Hematopoietic multipotent progenitor cell treated with erythropoietin and hydrocortisone succinate and interleukin-3 and kit ligand, for 4 days (in vitro differentiated cells): ENCODE measurements around the gene RPS6KA2.
A peak's percentile ranks its signal among the peaks of the same experiment; 100 is the strongest.

Experiments used
- DNase-seq: peaks from one replicate; pipeline ENCODE4 v3.0.0-alpha.2; 2015

The RPS6KA2 gene

DNA sequence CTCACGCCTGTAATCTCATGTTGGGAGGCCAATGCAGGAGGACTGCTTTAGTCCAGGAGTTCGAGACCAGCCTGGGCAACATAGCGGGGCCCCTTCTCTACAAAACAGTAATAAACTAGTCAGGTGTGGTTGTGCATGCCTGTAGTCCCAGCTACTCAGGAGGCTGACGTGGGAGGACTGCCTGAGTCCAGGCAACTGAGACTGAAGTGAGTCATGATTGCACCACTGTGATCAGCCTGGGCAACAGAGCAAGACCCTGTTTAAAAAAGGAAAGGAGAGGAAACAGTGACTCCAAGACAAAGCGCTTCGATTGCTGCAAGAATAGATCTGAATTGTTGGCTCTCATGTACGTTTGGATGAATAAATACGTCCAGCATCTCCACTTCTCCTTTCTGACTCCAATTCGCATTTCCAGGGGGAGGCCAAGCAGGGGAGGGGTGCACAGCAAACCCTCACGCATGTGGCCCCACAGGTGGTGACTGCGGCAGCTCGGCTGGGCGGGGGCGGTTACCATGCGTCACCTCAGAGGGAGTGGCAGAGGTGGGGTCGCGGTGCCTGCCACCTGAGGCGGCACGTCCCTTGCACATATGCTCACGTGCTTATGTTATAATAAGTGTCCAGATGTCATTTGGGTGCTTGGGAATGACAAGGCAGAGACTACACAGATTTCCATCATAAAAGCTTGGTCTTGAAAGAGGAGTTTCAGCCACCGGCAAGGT is 149.2 kb downstream of the RPS6KA2 start:
- DNase-seq = no peak

DNA sequence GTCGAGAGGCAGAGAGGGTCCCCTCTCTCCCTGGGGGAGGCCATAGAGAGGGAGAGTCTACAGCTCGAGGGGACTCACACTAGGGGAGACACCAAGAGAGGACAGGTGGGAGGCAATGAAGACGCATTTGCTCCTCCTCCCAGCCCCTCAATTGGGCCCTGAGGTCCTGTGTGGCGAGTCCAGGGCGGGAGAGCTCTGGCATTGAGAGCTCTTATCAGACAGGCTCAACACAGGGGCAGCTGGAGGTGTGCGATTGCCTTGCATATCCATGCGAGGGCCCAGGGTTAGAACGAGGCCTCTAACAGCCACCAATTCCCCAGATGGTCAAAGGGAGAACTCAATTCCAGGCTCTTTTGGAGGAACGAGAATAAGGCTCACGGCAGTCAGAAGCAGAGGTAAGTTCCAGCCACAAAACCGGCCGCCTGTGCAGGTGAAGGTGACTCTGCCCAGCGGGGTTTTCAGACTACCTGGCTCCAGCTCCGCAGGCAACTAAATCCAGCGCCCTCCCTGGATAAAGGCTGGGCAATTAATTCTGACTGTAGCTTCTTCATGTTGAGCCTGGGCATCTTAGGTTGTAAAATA is 150.3 kb downstream of the RPS6KA2 start:
- DNase-seq = no peak

DNA sequence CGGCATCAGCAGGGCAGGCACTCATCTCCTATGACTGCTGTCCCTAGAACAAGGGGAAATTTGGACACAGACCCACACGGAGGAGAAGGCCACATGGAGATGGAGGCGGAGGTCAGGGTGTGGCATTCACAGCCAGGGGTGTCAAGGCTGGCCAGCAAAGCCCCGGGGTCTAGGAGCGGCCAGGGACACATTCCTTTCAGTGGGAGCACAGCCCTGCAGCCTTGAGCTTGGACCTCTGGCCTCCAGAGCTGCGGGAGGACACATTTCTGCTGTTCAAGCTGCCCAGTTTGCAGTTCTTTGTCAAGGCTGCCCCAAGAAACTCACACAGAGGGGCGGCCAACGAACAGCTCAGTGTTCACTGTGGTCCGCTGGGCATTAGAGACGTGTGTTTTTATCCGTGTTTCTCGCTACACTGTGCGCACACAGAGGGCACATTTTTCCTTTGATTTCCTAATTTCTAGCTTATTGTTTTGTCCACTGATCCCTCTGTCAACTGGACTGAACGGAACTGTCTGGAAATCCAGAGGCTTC is 150.9 kb downstream of the RPS6KA2 start:
- no peak for DNase-seq

DNA sequence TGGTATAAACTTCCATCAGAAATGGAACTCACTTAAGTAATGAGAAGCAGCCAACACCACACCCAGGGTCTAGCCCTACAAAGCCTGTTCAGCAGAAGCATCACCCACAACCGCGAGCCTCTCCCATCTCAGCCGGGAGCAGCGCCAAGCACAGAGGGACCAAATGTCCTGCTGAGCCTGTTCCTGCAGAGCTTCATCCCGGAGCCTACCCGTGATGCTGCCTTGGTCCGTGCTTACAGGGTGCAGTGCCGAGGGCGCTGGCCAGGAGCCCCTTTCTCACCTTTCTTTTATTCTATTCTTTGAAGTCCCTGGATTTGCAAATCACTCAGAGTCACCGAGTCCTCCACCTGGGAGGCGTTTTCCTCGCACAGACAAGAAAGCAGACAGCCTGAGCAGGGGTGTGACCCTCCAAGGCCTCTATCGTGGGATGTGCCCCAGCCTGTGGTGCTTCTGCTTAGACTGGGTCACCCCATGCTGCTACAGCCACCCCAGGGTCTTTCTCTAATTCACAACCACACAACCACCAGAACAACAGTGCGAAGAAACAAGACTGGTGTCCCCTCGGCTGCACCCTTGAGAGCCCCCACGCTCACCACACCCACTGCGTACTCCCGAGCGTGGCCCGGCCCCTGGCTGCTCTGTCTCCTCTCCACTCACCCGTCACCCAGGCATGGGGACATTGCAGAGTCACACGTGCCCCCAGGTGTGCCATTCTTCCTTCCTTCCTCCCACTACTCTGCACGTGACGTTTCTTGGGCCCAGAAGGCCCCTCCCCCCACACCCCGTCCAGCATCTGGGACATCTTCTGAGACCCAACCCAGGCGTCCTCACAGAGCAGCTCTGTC is 152.1 kb downstream of the RPS6KA2 start:
- no peak for DNase-seq

DNA sequence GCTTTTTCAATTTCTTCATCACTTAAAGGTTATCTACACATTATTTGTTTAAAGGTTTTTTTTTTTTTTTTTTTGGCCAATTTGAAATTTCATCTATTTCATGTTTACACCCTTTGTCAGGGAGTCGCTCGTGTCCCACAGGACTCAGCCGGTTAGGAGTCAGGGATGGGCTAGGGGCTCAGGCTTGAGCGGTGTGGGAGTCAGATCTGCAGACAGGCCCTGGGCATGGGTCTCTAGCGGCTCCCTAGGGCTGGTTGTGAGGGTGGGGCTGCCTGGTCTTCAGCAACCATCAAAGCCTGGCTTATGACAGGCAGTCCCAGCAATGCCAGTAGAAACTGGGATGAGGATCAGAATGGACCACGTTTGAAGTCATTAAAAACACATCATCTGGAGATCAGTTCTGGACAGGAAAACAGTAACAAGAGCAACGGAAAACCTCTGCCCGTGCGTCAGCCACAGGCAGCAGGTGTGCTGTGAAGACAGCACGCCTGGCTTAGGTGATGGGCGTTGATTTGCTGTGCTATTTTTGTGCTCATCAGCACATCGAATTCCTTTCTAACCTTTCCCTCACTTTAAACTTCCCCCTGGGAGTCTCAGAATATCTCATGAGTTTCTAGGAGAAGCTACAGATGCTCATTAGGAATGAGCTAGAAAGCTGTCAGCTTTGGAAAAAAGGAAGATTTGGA is 153.0 kb downstream of the RPS6KA2 start:
- no peak for DNase-seq

DNA sequence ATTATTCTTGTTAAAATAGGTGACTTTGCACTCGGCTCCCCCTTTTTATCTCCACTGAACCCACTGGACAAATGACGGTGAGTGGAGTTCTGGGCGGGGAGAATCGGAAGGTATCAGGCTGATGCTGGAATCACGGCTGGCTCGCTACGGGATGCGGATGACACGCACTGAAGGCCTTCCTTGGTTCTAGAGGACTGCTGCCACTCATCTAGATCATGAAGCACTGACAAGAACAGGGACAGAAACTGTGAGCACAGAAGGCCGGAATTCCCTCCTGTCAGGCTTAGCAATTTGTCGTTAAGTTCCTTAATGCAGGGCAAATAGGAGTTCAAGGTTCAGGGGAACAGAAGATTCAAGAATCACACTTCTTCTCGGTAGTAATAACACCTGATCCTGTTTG is 154.4 kb downstream of the RPS6KA2 start:
- no peak for DNase-seq

DNA sequence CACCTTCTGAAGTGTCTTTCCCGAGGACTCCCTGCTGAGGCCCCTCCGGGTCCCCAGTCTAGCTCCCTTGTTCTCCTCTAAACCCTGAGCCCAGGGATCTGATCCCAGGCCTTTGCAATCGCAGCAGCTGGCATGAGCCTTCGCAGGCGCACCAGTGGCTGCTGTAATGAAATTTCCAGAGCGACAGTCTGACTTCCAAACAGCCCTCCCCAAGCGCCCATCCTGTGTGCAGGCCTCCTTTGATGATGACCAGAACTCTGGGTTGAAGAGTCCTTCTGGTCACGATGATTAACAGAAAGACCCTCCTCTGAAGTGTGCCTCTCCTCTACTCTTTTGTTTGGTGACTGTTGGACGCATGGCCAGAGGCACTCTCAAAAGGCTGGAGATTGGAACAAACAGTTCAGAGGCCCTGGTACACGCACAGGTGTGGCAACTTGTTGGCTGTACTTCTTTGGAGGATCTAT is 155.2 kb downstream of the RPS6KA2 start:
- DNase-seq = no peak

DNA sequence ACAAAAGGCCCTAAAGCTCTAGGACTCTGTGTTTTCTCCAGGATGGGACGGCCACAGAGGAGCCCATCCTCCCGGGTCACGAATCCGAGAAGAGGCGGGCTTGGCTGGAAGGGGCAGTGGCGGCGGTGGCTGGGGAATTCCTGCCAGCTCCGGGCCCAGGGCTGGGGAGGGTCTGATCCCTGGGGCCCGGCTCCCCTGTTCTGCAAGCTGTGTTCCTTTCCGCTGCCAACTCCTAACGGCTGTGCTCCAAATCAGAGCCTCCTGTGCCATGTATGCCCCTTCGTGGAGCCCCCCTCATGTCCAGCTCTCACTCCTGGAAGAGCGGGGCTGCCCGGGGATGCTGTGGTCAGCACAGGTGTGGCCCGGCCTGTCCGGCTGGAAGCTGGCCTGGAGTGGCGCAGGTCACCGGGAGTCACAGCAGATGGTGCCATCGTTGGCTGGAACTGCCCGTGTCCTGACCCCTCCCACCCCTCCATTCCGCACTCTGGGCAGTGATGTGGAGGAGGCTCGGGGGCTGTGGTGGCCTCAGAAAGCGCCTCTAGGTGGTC is 156.1 kb downstream of the RPS6KA2 start:
- no peak for DNase-seq

DNA sequence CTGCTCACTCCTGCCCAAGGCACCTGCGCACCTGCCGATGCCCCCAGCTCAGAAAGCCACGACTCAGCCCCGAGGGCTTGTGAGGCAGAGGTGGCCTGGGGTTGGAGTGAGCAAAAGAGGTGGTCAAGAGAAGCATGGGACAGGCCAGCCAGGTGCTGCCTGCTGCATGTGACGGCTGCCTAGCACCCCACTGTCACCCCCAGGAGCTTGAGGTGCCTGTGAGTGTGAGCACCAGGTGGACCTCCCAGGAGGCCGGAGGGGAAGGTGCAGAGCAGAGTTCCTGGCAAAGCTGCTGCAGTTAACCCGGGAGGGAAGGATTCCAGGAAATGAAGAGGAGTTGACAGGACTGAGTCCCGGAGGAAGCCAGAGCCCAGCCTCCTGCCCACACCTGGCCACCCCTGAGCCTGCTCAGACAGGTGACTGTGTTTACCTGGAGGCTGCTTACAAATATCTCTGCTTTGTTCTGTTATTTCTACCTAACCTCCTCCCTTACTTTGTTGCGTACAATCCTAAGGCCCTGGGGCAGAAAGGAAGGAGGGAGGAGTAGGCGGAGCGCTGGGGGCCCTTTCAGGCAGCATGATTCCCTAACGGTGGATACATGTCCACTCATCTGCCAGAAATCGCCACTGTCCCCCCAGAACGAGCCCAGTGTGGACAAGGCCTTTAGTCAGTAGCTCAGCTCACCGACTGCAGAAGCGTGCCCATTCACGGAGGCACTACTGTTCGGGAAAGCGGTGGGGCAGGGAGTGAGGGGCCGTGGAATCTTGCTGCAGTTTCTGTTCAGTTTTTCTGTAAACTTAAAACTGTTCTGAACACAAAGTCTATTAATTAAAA is 156.8 kb downstream of the RPS6KA2 start:
- DNase-seq = no peak

DNA sequence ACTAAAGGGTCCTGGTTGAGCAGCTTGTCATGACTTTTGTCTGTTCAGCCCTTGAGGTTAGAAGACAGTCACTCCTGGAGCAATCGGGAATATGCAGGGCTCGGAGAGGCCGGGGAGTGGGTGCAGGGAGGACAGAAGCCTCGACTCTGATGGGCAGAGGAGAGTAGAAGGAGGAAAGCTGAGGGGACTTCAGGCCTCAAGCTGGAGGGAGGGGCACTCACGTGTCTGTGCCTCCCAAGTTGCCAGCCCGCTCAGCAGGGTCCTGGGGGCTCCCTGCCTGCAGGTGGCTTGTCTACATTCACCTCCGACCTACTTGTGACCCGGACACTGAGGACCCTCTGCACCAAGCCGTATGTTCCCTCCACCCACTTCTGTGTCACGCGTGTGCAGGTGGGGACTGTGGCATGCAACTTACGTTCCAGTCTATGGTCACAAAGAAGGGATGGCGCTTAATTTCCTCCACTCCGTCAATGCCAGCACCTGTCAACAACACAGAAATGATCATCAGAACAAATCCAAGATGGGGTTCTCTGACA is 157.6 kb downstream of the RPS6KA2 start:
- no peak for DNase-seq

DNA sequence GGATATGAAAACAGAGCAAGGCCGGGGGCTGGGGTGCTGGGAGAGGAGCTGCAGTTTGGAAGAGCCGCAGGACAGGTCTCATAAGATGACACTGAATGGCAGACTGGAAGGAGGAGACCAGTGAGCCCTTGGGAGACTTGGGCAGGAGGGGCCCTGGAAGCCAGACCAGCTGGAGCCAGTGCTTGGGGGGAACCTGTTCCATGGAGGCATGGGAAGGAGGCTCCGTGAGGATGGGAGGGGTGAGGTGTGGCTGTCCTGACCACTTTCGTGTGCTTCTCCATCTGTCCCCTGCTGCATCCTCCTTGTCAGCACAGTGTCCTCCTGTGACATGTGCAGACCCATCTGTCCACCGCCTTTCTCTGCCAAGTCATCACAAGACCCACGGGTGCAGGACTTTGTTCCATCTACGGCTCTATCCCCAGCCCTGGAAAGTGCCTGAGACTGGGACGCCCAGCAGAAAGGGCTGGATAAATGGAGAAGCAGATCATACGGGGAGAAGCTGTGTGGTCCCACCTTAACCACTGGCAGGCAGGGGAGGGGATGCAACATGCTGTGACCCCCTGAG is 159.5 kb downstream of the RPS6KA2 start:
- DNase-seq = no peak

DNA sequence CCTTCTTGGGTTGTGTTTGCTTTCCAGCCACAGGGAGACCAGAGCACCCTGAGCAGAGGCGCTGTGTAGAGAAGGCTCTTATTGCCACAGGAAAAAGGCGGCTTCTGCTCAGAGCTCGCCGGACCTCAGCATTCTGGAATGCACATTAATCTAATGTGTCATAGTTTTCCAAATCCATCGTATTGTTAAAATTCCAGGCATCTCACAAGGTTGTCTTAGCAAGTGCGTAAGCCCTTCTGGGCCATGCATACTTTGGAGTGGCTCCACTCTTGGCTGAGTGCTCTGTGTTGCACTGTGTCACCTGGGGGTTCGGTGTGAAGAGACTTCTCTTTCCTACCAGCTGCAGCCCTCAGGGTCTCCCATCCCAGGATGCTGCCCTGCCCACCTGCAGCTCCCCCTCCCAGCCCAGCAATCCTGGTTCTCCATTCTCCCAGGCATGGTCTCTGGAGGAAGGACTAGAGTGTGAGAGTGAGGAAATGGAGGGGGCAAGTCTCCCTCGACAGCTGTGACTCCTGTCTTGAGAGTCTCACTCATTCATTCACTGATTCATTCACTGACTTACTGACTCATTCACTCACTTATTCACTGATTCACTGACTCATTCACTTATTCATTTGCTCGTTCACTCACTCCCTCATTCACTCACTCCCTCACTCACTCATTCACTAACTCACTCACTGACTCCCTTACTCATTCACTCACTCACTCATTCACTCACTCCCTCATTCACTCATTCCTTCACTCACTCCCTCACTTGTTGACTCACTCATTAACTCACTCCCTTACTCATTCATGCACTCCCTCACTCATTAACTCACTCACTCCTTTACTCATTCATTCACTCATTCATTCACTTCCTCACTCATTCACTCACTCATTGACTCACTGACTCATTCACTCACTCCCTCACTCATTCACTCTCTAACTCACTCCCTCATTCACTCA is 160.6 kb downstream of the RPS6KA2 start:
- no peak for DNase-seq

DNA sequence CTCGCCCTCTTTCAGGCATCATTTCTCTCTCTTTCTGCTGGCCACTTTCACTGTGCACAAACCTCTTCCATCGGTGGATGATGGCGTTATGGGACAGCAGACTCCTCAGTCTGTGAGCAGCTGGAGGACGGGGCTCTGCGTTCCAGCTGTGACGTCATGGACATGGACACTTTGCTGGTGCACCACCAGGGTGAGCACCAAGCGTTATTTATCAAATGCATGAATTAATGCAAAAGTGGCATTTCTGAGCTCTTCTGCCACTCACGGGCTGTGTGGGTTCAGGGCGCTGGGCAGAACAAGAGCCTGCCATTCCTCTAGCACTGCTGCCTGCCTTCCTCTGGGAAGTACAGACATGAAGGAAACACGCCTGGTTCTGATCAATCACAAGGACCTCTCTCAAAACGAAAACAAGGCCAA is 161.4 kb downstream of the RPS6KA2 start:
- DNase-seq = no peak

DNA sequence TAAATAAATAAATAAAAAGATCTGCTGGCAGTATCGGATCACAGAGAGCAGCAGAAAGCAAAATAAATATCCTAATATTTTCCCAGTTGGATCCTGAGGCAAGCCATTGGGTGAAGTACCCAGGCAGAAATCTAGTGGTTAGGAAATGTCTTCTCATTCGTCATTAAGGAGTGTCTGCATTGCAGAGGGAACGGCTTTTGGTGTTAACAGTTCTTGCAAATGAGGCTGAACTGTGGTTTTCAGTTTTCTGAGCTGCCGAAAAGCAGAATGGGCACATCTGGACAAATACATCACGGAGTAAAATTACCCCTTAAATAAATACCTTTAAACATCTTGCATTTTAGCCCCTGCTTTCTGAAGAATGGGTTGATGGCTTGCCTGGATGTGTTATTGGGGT is 162.1 kb downstream of the RPS6KA2 start:
- no peak for DNase-seq

DNA sequence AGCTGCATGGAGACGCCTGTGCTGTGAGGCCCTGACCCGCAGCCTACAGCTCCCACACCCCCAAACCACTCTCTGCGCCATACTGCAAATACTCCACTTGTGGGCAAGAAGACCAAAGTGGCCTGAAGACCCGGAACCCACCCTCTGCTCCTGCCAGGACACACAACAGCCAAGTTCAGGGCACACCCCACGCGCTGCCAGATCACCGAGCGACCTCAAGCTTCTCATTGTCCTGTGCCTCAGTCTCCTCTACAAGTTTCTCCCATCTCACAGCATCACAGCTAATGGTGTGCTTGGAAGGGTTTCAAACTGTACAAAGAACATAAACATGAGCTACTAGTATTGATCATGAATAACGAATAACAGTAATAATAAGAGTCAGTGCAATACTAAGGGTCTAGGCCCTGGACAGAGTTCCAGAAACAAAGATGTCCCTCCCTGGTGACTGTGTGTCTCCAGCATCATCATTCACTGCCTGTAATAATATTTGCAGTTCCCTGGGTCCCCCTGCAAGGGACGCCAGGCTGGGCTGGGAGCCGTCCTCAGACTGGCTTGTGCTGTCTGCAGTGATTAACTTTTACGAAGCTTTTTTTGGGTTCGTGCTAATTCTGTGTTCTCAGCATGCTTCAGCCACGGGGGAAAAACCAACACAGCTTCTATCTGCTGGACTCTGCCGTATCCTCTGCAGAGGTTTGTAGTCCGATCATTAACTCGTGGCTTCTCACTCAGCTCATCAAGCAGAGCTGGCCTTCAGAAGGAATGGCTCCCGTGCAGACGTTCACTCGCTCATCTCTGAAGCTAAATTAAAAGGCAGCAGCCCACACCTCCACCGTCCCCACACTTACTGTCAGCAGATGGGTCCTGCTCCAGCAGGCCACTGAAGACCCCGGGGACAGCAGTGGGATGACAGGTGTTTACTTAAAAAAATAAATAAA is 162.7 kb downstream of the RPS6KA2 start:
- DNase-seq = no peak

DNA sequence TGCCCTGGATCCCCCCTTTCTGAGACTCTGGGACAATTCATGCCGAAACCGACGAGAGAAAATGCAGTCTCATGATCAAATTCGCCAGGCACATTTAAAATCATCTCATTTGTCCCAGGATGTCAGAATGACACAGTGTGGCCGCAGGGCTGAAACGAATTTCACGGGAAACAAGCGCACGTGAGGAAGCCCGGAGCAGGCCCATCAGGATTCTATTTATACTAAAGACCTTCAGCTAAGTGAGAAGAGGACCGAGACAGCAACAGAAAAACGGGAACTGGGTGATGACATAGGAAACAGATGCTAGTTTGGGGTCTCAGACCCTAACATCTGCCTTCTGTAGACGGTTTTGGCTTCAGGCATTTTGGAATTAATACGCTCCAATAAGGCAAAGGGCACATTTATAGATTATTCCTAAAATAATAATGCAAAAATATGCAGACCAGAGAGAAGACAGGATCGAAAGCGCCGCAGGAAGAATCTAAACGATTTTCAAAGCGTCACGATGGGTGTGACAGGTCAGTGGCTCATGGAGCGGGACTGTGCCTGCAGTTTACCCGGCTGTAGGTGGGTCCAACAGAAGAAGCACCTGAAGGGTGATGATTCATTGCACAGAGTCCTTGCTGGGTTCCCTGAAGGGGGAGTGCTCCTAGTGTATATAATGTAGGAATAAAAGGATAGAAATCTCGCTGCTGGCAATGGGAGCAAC is 163.5 kb downstream of the RPS6KA2 start:
- peak; percentile 35 for DNase-seq

DNA sequence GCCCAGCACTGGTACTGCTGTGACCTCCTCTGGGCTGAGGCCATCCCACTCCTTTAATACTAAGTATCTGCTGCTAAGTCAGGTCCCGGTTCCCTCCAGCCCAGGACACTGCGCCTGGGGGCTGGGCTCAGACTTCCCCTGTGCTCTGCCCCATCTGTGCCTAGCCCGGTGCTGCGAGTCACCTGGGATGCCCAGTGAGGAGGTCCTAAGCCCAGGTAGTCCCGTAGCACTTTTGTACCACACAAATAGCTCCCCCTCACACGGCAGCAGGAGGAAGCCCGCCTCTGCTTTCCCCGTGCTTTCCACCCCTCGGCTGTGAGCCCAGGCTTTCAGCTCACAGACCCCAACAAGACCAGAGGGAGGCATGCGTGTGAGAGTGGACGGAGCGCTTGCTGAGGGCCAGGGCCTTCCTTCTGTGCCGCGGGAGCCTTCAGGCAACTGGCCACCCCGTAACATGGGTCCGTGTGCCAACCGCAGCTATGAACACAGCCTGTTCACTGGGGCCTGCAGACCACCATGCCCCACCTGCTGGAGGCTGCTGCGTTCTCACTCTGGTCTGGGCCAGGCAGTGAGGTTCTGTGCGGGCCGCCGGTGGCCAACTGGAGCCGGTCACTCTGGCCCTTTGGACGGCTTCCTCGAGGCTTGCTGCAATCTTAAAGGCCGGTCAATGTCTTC is 164.5 kb downstream of the RPS6KA2 start:
- DNase-seq = no peak
